ENCODE results near the gene GRK5.

The GRK5 gene

DNA sequence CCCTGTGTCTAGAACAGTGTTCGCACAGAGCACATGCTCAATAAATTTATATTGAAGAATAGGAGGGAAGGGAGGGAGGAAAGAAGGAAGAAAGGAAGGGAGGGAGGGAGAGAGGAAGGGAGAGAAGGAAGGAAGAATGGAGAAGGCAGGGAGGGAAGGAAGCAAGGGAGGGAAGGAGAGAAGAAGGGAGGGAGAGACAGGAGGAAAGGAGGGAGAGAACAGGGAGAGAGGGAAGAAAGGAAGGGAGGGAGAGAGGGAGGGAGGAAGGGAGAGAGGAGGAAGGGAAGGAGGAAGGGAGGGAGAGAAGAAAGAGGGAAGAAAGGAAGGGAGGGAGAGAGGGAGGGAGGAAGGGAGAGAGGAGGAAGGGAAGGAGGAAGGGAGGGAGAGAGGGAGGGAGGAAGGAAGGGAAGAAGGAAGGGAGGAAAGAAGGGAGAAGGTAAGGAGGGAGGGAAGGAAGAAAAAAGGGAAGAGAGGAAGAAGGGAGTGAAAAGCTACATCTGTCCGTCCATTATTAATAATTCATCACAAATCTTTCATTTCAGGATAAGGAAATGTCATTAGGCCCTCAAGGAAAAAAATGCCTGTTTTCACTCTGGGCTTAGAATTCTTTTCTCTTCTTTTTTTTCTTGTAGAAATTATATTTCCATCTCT, 79.7 kb downstream of the GRK5 start:
- DNase-seq (ENCODE audit: low read depth), result no peak
- TF ChIP-seq, protein P1, sequence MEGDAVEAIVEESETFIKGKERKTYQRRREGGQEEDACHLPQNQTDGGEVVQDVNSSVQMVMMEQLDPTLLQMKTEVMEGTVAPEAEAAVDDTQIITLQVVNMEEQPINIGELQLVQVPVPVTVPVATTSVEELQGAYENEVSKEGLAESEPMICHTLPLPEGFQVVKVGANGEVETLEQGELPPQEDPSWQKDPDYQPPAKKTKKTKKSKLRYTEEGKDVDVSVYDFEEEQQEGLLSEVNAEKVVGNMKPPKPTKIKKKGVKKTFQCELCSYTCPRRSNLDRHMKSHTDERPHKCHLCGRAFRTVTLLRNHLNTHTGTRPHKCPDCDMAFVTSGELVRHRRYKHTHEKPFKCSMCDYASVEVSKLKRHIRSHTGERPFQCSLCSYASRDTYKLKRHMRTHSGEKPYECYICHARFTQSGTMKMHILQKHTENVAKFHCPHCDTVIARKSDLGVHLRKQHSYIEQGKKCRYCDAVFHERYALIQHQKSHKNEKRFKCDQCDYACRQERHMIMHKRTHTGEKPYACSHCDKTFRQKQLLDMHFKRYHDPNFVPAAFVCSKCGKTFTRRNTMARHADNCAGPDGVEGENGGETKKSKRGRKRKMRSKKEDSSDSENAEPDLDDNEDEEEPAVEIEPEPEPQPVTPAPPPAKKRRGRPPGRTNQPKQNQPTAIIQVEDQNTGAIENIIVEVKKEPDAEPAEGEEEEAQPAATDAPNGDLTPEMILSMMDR (IDR thresholded peaks at IDR 0.05; ENCODE audit: low read depth, low read length, missing control alignments), result no peak
- no peak overlapping the region for H3K4me3 ChIP-seq (ENCODE audit: low read depth, low read length)

DNA sequence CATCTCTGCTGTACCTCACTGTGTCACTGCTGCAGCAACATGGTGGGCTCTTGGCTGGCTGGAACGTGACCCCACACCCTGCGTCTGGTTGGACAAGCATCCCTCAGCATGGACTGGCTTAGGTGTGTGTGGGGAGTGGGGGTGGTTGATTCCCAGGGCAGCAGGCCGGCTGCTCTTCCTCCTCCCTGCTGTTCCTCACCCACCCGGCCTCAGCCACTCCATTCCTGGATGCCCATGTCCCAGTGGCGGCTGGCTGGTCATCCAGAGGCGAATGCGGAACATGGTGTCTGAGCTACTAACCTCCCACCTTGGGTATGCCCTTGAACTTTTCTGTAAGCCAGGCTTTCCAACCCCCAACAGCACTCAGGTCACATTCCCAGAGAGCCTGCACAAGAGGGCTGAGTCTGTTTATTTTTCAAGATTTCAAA, 81.2 kb downstream of the GRK5 start:
- no peak overlapping the region for H3K4me3 ChIP-seq (ENCODE audit: low read depth, low read length)
- TF ChIP-seq, protein P1 (IDR thresholded peaks at IDR 0.05; ENCODE audit: low read depth, low read length, missing control alignments), result no peak
- DNase-seq (ENCODE audit: low read depth), result no peak

DNA sequence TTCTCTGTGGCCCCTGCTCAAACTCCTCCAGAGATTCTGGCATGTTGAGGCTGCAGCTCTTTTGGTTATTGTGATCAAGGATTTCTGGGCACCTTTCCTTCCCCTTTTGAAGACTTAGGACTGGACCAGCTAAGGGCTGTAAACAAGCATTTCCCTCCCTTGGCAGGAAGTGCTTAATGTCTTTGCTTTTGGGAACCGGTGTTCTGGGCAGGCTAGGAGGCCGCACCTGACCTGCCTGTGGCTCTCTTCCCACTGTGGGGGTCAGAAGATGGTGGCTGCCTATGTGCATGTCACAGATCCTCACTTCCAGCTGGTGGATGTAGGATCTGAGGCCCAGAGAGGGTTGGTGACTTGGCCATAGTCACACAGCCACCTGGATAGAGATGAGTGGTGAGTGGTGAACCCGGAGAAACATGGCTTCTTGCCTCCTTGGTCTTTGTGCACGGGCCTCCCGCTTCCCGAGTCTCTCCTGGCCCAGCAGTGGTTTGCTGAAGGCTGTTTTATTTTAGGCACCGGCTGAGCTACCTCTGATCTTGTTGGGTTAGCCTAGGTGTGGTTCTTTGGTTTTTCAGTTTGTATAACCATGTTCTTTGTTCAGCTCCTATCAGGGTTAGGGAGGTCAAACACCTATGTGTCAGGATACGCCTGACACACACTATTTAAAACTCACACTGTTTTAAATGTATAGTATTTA, 82.0 kb downstream of the GRK5 start:
- DNase-seq (ENCODE audit: low read depth), result no peak
- H3K4me3 ChIP-seq (ENCODE audit: low read depth, low read length), result no peak overlapping the region
- TF ChIP-seq, protein P1 (IDR thresholded peaks at IDR 0.05; ENCODE audit: low read depth, low read length, missing control alignments), result no peak

DNA sequence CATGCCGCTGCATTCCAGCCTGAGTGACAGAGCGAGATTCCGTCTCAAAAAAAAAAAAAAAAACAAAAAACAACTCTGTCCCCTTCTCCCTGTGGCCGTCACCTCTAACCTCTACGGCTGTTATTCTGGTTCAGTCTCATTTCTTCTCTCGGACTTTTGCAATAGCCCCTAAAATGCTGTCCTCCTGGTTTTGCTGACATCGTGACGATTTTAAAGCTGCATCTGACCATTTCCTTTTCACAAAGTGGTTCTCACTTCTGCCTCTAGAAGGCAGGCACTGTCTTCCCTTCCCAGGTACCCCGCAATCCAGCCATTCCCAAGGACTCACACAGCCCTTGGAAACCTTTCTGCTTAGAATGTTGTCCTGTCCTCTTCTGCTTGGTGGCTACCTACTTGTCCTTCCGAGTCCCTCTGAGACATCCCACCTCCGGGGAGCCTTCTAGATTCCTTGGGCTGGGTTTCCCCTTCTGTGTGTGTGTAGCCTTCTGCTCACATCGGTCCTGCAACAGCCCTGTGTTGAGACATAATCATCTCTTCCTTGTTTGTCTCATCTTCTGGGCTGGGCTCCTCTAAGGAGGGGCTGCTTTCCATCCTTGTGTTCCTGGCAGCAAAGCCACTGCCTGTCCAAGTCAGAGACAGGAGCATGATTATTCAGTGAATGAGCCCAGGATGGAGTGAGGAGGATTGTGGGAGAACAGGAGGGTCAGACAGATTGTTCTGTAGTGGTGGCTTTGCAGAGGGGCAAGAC, 83.1 kb downstream of the GRK5 start:
- DNase-seq (ENCODE audit: low read depth), result no peak
- H3K4me3 ChIP-seq (ENCODE audit: low read depth, low read length), result no peak overlapping the region
- TF ChIP-seq, protein P1 (IDR thresholded peaks at IDR 0.05; ENCODE audit: low read depth, low read length, missing control alignments), result no peak

DNA sequence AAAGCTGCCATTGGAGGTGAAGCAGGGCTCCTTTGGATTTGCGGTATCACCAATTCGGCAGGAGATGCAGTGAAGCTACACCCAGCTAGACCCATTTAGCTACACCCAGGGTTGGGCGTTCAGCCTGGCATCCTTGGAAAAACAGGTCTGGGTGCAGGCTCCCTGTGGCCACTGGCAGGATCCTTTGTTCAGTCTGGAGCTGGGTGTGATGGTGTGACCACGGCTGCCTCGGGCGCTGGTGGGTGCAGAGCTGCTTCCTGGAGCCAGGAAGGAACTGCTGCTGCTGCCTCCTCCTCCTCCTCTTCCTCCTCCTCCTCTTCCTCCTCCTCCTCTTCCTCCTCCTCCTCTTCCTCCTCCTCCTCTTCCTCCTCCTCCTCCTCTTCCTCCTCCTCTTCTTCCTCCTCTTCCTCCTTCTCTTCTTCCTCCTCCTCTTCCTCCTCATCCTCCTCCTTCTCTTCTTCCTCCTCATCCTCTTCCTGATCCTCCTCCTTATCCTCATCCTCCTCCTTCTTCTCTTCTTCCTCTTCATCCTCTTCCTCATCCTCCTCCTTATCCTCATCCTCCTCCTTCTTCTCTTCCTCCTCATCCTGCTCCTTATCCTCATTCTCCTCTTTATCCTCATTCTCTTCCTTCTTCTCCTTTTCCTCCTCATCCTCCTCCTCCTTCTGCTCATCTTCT, 84.0 kb downstream of the GRK5 start:
- no peak for DNase-seq (ENCODE audit: low read depth)
- no peak overlapping the region for H3K4me3 ChIP-seq (ENCODE audit: low read depth, low read length)
- TF ChIP-seq, protein P1 (IDR thresholded peaks at IDR 0.05; ENCODE audit: low read depth, low read length, missing control alignments), result no peak

DNA sequence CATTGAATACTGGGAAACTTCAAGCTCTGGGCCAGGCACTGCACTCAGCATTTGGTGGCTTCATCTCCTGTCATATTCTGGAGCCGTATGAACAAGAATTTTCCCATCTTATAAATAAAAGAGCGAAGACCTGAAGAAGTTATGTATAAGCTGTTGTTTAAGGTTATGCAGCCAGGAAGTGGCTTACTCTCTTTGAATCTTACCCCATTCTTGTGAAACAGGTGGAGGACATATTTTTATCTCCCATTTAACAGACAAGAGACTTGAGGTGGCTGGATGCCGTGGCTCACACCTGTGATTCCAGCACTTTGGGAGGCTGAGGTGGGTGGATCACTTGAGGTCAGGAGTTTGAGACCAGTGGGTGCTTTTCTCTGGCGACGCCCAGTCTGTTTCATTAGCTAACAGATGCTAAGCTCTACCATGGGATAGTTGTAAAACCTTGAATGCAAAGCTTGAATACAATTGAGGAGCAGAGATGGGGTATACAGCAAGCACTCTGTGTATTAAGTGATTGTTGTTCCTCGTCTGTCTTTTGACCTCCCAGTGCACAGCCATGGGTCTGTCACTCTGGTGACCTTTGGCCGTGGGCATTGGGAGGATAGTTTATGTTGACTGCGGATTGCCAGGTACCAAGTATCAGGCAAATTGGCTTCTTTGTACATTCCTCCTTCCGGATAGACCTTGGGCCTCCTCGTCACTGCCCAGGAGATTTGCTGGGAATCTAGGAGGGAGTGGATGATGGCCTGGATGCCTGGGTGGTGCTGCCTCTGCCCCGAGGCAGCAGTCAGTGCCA, 85.8 kb downstream of the GRK5 start:
- TF ChIP-seq, protein P1 (IDR thresholded peaks at IDR 0.05; ENCODE audit: low read depth, low read length, missing control alignments), result no peak
- no peak for DNase-seq (ENCODE audit: low read depth)

More for the DNA sequence above, 85.8 kb downstream of the GRK5 start:
- no peak overlapping the region for H3K4me3 ChIP-seq (ENCODE audit: low read depth, low read length)
